ENCODE measurements around the gene CEBPB. TPM values are rescaled to one million over a fixed set of nuclear protein-coding genes. Genes with fewer than 3 reads are reported as not detected.
"Not testable (repeated sequence)": the region's sequence is repeated elsewhere in the genome, so short reads cannot be mapped to it uniquely, and the experiment has no call there.

CEBPB gene
- total RNA-seq, 2 donors from 2014 or later: 61.3 to 102 TPM

- no peak overlapping the region for H3K27ac ChIP-seq
- H3K4me3 ChIP-seq: no peak overlapping the region
- H3K9me3 ChIP-seq: no peaks in the 10 kb centered on the region
- peaks cover 0 to 20% of the 10 kb centered on the region in 2 donors for H3K4me1 ChIP-seq
- no peaks in the 10 kb centered on the region for H3K27me3 ChIP-seq
- no peak for TF ChIP-seq CTCF (IDR thresholded peaks at IDR 0.05)
- H3K36me3 ChIP-seq: no peaks in the 10 kb centered on the region
- DNase-seq (ENCODE audit: low spot score): no peak
Observed at GRCh38 chr20:50175938-50176933, 14.4 kb upstream of the CEBPB start.

GRCh38 chr20:50178672-50179071, 12.0 kb upstream of the CEBPB start:
- not testable (repeated sequence) for DNase-seq (ENCODE audit: low spot score); H3K36me3 ChIP-seq; H3K27ac ChIP-seq; H3K4me1 ChIP-seq; H3K27me3 ChIP-seq; H3K4me3 ChIP-seq; H3K9me3 ChIP-seq

- no peaks in the 10 kb centered on the region for H3K9me3 ChIP-seq
- H3K4me3 ChIP-seq: no peak overlapping the region
- no peaks in the 10 kb centered on the region for H3K36me3 ChIP-seq
- H3K4me1 ChIP-seq: peaks cover 0 to 1% of the 10 kb centered on the region in 2 donors
- H3K27ac ChIP-seq: no peak overlapping the region
- no peaks in the 10 kb centered on the region for H3K27me3 ChIP-seq
- no peak for DNase-seq (ENCODE audit: low spot score)
- no peak for TF ChIP-seq CTCF (IDR thresholded peaks at IDR 0.05)
Observed at GRCh38 chr20:50181344-50181743, 9.3 kb upstream of the CEBPB start.

GRCh38 chr20:50182346-50182745, 8.3 kb upstream of the CEBPB start:
- no peak for DNase-seq (ENCODE audit: low spot score)
- no peak for TF ChIP-seq CTCF (IDR thresholded peaks at IDR 0.05)
- H3K27me3 ChIP-seq: no peaks in the 10 kb centered on the region
- peaks cover 0 to 7% of the 10 kb centered on the region in 2 donors for H3K4me1 ChIP-seq
- no peak overlapping the region for H3K27ac ChIP-seq
- no peaks in the 10 kb centered on the region for H3K36me3 ChIP-seq
- no peak overlapping the region for H3K4me3 ChIP-seq
- H3K9me3 ChIP-seq: no peaks in the 10 kb centered on the region

- DNase-seq (ENCODE audit: low spot score): no peak
- Histone ChIP-seq H3K4me1 (peaks cover 0 to 16% of the 10 kb centered on the region in 2 donors), H3K9me3 (no peaks in the 10 kb centered on the region), H3K4me3 (no peak overlapping the region), H3K36me3 (no peaks in the 10 kb centered on the region), H3K27me3 (no peaks in the 10 kb centered on the region), H3K27ac (no peak overlapping the region)
- TF ChIP-seq CTCF (IDR thresholded peaks at IDR 0.05): no peak
Observed at GRCh38 chr20:50185426-50185825, 5.2 kb upstream of the CEBPB start.

- peak; percentile 98 for DNase-seq (ENCODE audit: low spot score)
- Histone ChIP-seq H3K27me3 (no peaks in the 10 kb centered on the region), H3K4me3 (no peak overlapping the region), H3K4me1 (peaks cover 0 to 16% of the 10 kb centered on the region in 2 donors), H3K9me3 (no peaks in the 10 kb centered on the region), H3K36me3 (no peaks in the 10 kb centered on the region), H3K27ac (no peak overlapping the region)
- TF ChIP-seq CTCF (IDR thresholded peaks at IDR 0.05): peak; percentile 98 to 99
Observed at GRCh38 chr20:50186151-50186885, 4.3 kb upstream of the CEBPB start.
